Measurements from ENCODE around the gene CTR9.

Gene CTR9

GRCh38 chr11:10778217-10778970 is 27.3 kb downstream of the CTR9 start:
- Histone ChIP-seq H3K4me1 (ENCODE audit: control extremely low read depth in 1 of 4, control insufficient read depth in 4 of 4, insufficient read depth in 4 of 4, low read length in 3 of 4) (peaks cover 0 to 18% (median 15%) of the 10 kb centered on the region in 4 experiments), H3K27me3 (replicated peaks in 2 of 5; ENCODE audit: control insufficient read depth in 4 of 5, insufficient read depth in 5 of 5, low read length in 4 of 5) (no peaks in the 10 kb centered on the region), H3K4me3 (ENCODE audit: control insufficient read depth in 1 of 7, extremely low read depth in 1 of 7, insufficient read depth in 4 of 7, low read depth in 2 of 7, low read length in 6 of 7) (no peak overlapping the region), H3K27ac (ENCODE audit: insufficient read depth in 1 of 2, low read depth in 1 of 2, low read length in 2 of 2, poor library complexity in 1 of 2, severe bottlenecking in 2 of 2) (peak overlapping the region in 1 of 2 experiments; percentile 36), H3K9me3 (ENCODE audit: control extremely low read depth in 1 of 5, control insufficient read depth in 4 of 5, insufficient read depth in 2 of 5, low read depth in 1 of 5, low read length in 4 of 5) (no peaks in the 10 kb centered on the region), H3K36me3 (ENCODE audit: control insufficient read depth in 4 of 4, insufficient read depth in 4 of 4, low read length in 3 of 4) (peaks cover 27 to 48% (median 37%) of the 10 kb centered on the region in 4 experiments)
- DNase-seq: no peak
- CTCF ChIA-PET: interaction anchor here (0.5 to 6.1 kb wide), 4 partner anchors 9 to 61 kb away, joined by 3 to 36 read pairs (median 7); no protein-coding TSS in a partner anchor
- WGBS (ENCODE audit: insufficient coverage): 98% methylated on average over 13 of the region's 13 CpGs
- POLR2A ChIA-PET: interaction anchor here (1.0 kb wide), 1 partner anchor 15 kb away, joined by 5 read pairs; no protein-coding TSS in a partner anchor

- ChIA-PET CTCF (interaction anchor here (1.4 to 6.1 kb wide), 3 partner anchors 9 to 16 kb away, joined by 4 to 36 read pairs (median 10); no protein-coding TSS in a partner anchor), POLR2A (no interaction called here)
- Histone ChIP-seq H3K27ac (ENCODE audit: insufficient read depth in 1 of 2, low read depth in 1 of 2, low read length in 2 of 2, poor library complexity in 1 of 2, severe bottlenecking in 2 of 2) (no peak overlapping the region), H3K4me1 (ENCODE audit: control extremely low read depth in 1 of 4, control insufficient read depth in 4 of 4, insufficient read depth in 4 of 4, low read length in 3 of 4) (peaks cover 0 to 18% (median 15%) of the 10 kb centered on the region in 4 experiments), H3K4me3 (ENCODE audit: control insufficient read depth in 1 of 7, extremely low read depth in 1 of 7, insufficient read depth in 4 of 7, low read depth in 2 of 7, low read length in 6 of 7) (no peak overlapping the region), H3K27me3 (replicated peaks in 2 of 5; ENCODE audit: control insufficient read depth in 4 of 5, insufficient read depth in 5 of 5, low read length in 4 of 5) (no peaks in the 10 kb centered on the region), H3K9me3 (ENCODE audit: control extremely low read depth in 1 of 5, control insufficient read depth in 4 of 5, insufficient read depth in 2 of 5, low read depth in 1 of 5, low read length in 4 of 5) (no peaks in the 10 kb centered on the region), H3K36me3 (ENCODE audit: control insufficient read depth in 4 of 4, insufficient read depth in 4 of 4, low read length in 3 of 4) (peaks cover 27 to 41% (median 34%) of the 10 kb centered on the region in 4 experiments)
- no peak for DNase-seq
- 100% methylated on average over 1 of the region's 1 CpG for WGBS (ENCODE audit: insufficient coverage)
Measured at GRCh38 chr11:10779086-10779485, 28.0 kb downstream of the CTR9 start.

- peaks cover 18 to 32% (median 24%) of the 10 kb centered on the region in 4 experiments for H3K36me3 ChIP-seq (ENCODE audit: control insufficient read depth in 4 of 4, insufficient read depth in 4 of 4, low read length in 3 of 4)
- no peaks in the 10 kb centered on the region for H3K27me3 ChIP-seq (replicated peaks in 2 of 5; ENCODE audit: control insufficient read depth in 4 of 5, insufficient read depth in 5 of 5, low read length in 4 of 5)
- H3K4me3 ChIP-seq (ENCODE audit: control insufficient read depth in 1 of 7, extremely low read depth in 1 of 7, insufficient read depth in 4 of 7, low read depth in 2 of 7, low read length in 6 of 7): no peak overlapping the region
- ChIA-PET CTCF (interaction anchor here (1.4 to 3.5 kb wide), 3 partner anchors 9 to 13 kb away, joined by 3 to 17 read pairs (median 6); no protein-coding TSS in a partner anchor), POLR2A (no interaction called here)
- no peaks in the 10 kb centered on the region for H3K9me3 ChIP-seq (ENCODE audit: control extremely low read depth in 1 of 5, control insufficient read depth in 4 of 5, insufficient read depth in 2 of 5, low read depth in 1 of 5, low read length in 4 of 5)
- peaks cover 0 to 18% (median 15%) of the 10 kb centered on the region in 4 experiments for H3K4me1 ChIP-seq (ENCODE audit: control extremely low read depth in 1 of 4, control insufficient read depth in 4 of 4, insufficient read depth in 4 of 4, low read length in 3 of 4)
- 100% methylated on average over 2 of the region's 2 CpGs for WGBS (ENCODE audit: insufficient coverage)
- DNase-seq: no peak
- H3K27ac ChIP-seq (ENCODE audit: insufficient read depth in 1 of 2, low read depth in 1 of 2, low read length in 2 of 2, poor library complexity in 1 of 2, severe bottlenecking in 2 of 2): no peak overlapping the region
Measured at GRCh38 chr11:10780040-10780439, 29.0 kb downstream of the CTR9 start.

- POLR2A ChIA-PET: no interaction called here
- CTCF ChIA-PET: interaction anchor here (1.0 to 2.9 kb wide), 4 partner anchors 8 to 237 kb away, joined by 3 to 14 read pairs (median 8); no protein-coding TSS in a partner anchor
Measured at GRCh38 chr11:10784232-10785145, 33.4 kb downstream of the CTR9 start.

GRCh38 chr11:10785146-10785474 is 34.1 kb downstream of the CTR9 start:
- Histone ChIP-seq H3K4me3 (ENCODE audit: control insufficient read depth in 1 of 7, extremely low read depth in 1 of 7, insufficient read depth in 4 of 7, low read depth in 2 of 7, low read length in 6 of 7) (no peak overlapping the region), H3K9me3 (ENCODE audit: control extremely low read depth in 1 of 5, control insufficient read depth in 4 of 5, insufficient read depth in 2 of 5, low read depth in 1 of 5, low read length in 4 of 5) (no peaks in the 10 kb centered on the region), H3K4me1 (ENCODE audit: control extremely low read depth in 1 of 4, control insufficient read depth in 4 of 4, insufficient read depth in 4 of 4, low read length in 3 of 4) (peaks cover 0 to 5% (median 2%) of the 10 kb centered on the region in 4 experiments), H3K27me3 (replicated peaks in 2 of 5; ENCODE audit: control insufficient read depth in 4 of 5, insufficient read depth in 5 of 5, low read length in 4 of 5) (peaks cover 0 to 1% (median 0%) of the 10 kb centered on the region in 5 experiments), H3K27ac (ENCODE audit: insufficient read depth in 1 of 2, low read depth in 1 of 2, low read length in 2 of 2, poor library complexity in 1 of 2, severe bottlenecking in 2 of 2) (no peak overlapping the region), H3K36me3 (ENCODE audit: control insufficient read depth in 4 of 4, insufficient read depth in 4 of 4, low read length in 3 of 4) (peaks cover 0 to 3% (median under 1%) of the 10 kb centered on the region in 4 experiments)
- ChIA-PET POLR2A (no interaction called here), CTCF (interaction anchor here (1.0 to 2.9 kb wide), 4 partner anchors 8 to 236 kb away, joined by 3 to 14 read pairs (median 8); no protein-coding TSS in a partner anchor)
- DNase-seq: no peak
- WGBS (ENCODE audit: insufficient coverage): 96% methylated on average over 4 of the region's 4 CpGs

More at GRCh38 chr11:10784232-10785145, 33.4 kb downstream of the CTR9 start:
- Histone ChIP-seq H3K9me3 (ENCODE audit: control extremely low read depth in 1 of 5, control insufficient read depth in 4 of 5, insufficient read depth in 2 of 5, low read depth in 1 of 5, low read length in 4 of 5) (no peaks in the 10 kb centered on the region), H3K4me3 (ENCODE audit: control insufficient read depth in 1 of 7, extremely low read depth in 1 of 7, insufficient read depth in 4 of 7, low read depth in 2 of 7, low read length in 6 of 7) (no peak overlapping the region), H3K36me3 (ENCODE audit: control insufficient read depth in 4 of 4, insufficient read depth in 4 of 4, low read length in 3 of 4) (peaks cover under 1 to 4% (median 3%) of the 10 kb centered on the region in 4 experiments), H3K27ac (ENCODE audit: insufficient read depth in 1 of 2, low read depth in 1 of 2, low read length in 2 of 2, poor library complexity in 1 of 2, severe bottlenecking in 2 of 2) (no peak overlapping the region), H3K4me1 (ENCODE audit: control extremely low read depth in 1 of 4, control insufficient read depth in 4 of 4, insufficient read depth in 4 of 4, low read length in 3 of 4) (peaks cover 0 to 5% (median 2%) of the 10 kb centered on the region in 4 experiments), H3K27me3 (replicated peaks in 2 of 5; ENCODE audit: control insufficient read depth in 4 of 5, insufficient read depth in 5 of 5, low read length in 4 of 5) (peaks cover 0 to 1% (median 0%) of the 10 kb centered on the region in 5 experiments)
- no peak for DNase-seq
- 98% methylated on average over 9 of the region's 10 CpGs for WGBS (ENCODE audit: insufficient coverage)

GRCh38 chr11:10786451-10786850 is 35.4 kb downstream of the CTR9 start:
- WGBS (ENCODE audit: insufficient coverage): 87% methylated on average over 5 of the region's 5 CpGs
- no peak overlapping the region for H3K27ac ChIP-seq (ENCODE audit: insufficient read depth in 1 of 2, low read depth in 1 of 2, low read length in 2 of 2, poor library complexity in 1 of 2, severe bottlenecking in 2 of 2)
- POLR2A ChIA-PET: no interaction called here
- H3K4me1 ChIP-seq (ENCODE audit: control extremely low read depth in 1 of 4, control insufficient read depth in 4 of 4, insufficient read depth in 4 of 4, low read length in 3 of 4): peaks cover 0 to 3% (median 1%) of the 10 kb centered on the region in 4 experiments
- H3K9me3 ChIP-seq (ENCODE audit: control extremely low read depth in 1 of 5, control insufficient read depth in 4 of 5, insufficient read depth in 2 of 5, low read depth in 1 of 5, low read length in 4 of 5): no peaks in the 10 kb centered on the region
- no peak for DNase-seq
- CTCF ChIA-PET: interaction anchor here (0.7 to 1.4 kb wide), 3 partner anchors 42 to 235 kb away, joined by 3 to 4 read pairs (median 3); no protein-coding TSS in a partner anchor
- H3K36me3 ChIP-seq (ENCODE audit: control insufficient read depth in 4 of 4, insufficient read depth in 4 of 4, low read length in 3 of 4): no peaks in the 10 kb centered on the region
- H3K4me3 ChIP-seq (ENCODE audit: control insufficient read depth in 1 of 7, extremely low read depth in 1 of 7, insufficient read depth in 4 of 7, low read depth in 2 of 7, low read length in 6 of 7): no peak overlapping the region
- H3K27me3 ChIP-seq (replicated peaks in 2 of 5; ENCODE audit: control insufficient read depth in 4 of 5, insufficient read depth in 5 of 5, low read length in 4 of 5): peaks cover 0 to 1% (median 0%) of the 10 kb centered on the region in 5 experiments

Data from common myeloid progenitor, CD34-positive (primary cell).